ENCODE measurements around the gene SERINC5. TPM values are rescaled to one million over a fixed set of nuclear protein-coding genes. Genes with fewer than 3 reads are reported as not detected.

The SERINC5 gene
- polyA plus RNA-seq, 1 of the 3 experiments (the other 2 are of a cell fraction): 4.5 TPM

DNA sequence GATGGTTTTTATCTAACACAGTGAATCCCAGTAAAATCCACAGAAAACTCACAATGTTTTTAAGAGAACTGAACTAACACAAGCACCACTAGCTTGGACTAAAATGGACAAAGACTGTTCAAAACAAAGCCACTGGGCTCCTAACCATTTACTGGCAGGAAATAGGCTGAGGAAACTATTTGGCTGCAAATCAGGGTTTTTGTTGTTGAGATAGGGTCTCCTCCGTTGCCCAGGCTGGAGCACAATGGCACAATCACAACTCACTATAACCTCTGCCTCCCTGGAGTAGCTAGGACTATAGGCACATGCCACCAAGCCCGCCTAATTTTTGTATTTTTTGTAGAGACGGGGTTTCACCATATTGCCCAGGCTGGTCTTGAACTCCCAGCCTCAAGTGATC is 121.0 kb downstream of the SERINC5 start:
- DNase-seq: no peak
- H3K4me1 ChIP-seq (ENCODE audit: control insufficient read depth in 1 of 2, insufficient read depth in 2 of 2, low read depth in 1 of 2, low read length in 1 of 2): no peaks in the 10 kb centered on the region
- POLR2A ChIA-PET: interaction anchor here (0.6 kb wide), 1 partner anchor 1331 kb away, joined by 3 read pairs; no protein-coding TSS in a partner anchor
- H3K9ac ChIP-seq: no peak overlapping the region
- 89% methylated on average over 3 of the region's 3 CpGs for WGBS (ENCODE audit: low lambda C conversion rate)
- no peaks in the 10 kb centered on the region for H4K20me1 ChIP-seq (ENCODE audit: insufficient read depth)
- TF ChIP-seq EZH2phosphoT487 (IDR thresholded peaks at IDR 0.05; ENCODE audit: borderline replicate concordance, low read depth) (no peak), FOSL2 (IDR thresholded peaks at IDR 0.05; ENCODE audit: borderline replicate concordance, low read depth) (no peak), JUND (IDR thresholded peaks at IDR 0.05) (no peak), TEAD4 (IDR thresholded peaks at IDR 0.05; ENCODE audit: borderline replicate concordance, insufficient read depth) (no peak), TAF1 (IDR thresholded peaks at IDR 0.05; ENCODE audit: borderline replicate concordance, low read depth, low read length) (no peak), GATA2 (CRISPR knock-in tag; IDR thresholded peaks at IDR 0.05) (no peak)
- TF ChIP-seq, protein P1, sequence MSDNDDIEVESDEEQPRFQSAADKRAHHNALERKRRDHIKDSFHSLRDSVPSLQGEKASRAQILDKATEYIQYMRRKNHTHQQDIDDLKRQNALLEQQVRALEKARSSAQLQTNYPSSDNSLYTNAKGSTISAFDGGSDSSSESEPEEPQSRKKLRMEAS (IDR thresholded peaks at IDR 0.05; ENCODE audit: low read depth): no peak
- TF ChIP-seq, protein P2, sequence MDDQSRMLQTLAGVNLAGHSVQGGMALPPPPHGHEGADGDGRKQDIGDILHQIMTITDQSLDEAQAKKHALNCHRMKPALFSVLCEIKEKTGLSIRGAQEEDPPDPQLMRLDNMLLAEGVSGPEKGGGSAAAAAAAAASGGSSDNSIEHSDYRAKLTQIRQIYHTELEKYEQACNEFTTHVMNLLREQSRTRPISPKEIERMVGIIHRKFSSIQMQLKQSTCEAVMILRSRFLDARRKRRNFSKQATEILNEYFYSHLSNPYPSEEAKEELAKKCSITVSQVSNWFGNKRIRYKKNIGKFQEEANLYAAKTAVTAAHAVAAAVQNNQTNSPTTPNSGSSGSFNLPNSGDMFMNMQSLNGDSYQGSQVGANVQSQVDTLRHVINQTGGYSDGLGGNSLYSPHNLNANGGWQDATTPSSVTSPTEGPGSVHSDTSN (IDR thresholded peaks at IDR 0.05): no peak
- TF ChIP-seq, protein P3, sequence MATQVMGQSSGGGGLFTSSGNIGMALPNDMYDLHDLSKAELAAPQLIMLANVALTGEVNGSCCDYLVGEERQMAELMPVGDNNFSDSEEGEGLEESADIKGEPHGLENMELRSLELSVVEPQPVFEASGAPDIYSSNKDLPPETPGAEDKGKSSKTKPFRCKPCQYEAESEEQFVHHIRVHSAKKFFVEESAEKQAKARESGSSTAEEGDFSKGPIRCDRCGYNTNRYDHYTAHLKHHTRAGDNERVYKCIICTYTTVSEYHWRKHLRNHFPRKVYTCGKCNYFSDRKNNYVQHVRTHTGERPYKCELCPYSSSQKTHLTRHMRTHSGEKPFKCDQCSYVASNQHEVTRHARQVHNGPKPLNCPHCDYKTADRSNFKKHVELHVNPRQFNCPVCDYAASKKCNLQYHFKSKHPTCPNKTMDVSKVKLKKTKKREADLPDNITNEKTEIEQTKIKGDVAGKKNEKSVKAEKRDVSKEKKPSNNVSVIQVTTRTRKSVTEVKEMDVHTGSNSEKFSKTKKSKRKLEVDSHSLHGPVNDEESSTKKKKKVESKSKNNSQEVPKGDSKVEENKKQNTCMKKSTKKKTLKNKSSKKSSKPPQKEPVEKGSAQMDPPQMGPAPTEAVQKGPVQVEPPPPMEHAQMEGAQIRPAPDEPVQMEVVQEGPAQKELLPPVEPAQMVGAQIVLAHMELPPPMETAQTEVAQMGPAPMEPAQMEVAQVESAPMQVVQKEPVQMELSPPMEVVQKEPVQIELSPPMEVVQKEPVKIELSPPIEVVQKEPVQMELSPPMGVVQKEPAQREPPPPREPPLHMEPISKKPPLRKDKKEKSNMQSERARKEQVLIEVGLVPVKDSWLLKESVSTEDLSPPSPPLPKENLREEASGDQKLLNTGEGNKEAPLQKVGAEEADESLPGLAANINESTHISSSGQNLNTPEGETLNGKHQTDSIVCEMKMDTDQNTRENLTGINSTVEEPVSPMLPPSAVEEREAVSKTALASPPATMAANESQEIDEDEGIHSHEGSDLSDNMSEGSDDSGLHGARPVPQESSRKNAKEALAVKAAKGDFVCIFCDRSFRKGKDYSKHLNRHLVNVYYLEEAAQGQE (IDR thresholded peaks at IDR 0.05; ENCODE audit: low read depth, low read length): no peak
- TF ChIP-seq, protein P4, sequence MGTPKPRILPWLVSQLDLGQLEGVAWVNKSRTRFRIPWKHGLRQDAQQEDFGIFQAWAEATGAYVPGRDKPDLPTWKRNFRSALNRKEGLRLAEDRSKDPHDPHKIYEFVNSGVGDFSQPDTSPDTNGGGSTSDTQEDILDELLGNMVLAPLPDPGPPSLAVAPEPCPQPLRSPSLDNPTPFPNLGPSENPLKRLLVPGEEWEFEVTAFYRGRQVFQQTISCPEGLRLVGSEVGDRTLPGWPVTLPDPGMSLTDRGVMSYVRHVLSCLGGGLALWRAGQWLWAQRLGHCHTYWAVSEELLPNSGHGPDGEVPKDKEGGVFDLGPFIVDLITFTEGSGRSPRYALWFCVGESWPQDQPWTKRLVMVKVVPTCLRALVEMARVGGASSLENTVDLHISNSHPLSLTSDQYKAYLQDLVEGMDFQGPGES (IDR thresholded peaks at IDR 0.05; ENCODE audit: low read depth, low read length): no peak
- no peak overlapping the region for H3K4me3 ChIP-seq (ENCODE audit: low read depth in 2 of 2, low read length in 1 of 2)
- CTCF ChIA-PET: interaction anchor here (0.9 to 1.4 kb wide), 2 partner anchors 10 to 70 kb away, joined by 3 read pairs; no protein-coding TSS in a partner anchor
- no peaks in the 10 kb centered on the region for H3K9me3 ChIP-seq
- no peaks in the 10 kb centered on the region for H3K27me3 ChIP-seq (ENCODE audit: insufficient read depth)
- no peaks in the 10 kb centered on the region for H3K9me2 ChIP-seq
- H3K27ac ChIP-seq (ENCODE audit: low read depth in 2 of 2, low read length in 1 of 2): no peak overlapping the region
- no peaks in the 10 kb centered on the region for H3K79me2 ChIP-seq (ENCODE audit: insufficient read depth)
- H3K4me2 ChIP-seq: no peak overlapping the region
- no peaks in the 10 kb centered on the region for H3K36me3 ChIP-seq (replicated peaks in 1 of 2; ENCODE audit: control insufficient read depth in 1 of 2, insufficient read depth in 2 of 2, low read length in 1 of 2)
- H3F3A ChIP-seq (replicated peaks; ENCODE audit: insufficient read depth): peaks cover 4% of the 10 kb centered on the region
- no peak overlapping the region for H2AFZ ChIP-seq (ENCODE audit: low read depth)

DNA sequence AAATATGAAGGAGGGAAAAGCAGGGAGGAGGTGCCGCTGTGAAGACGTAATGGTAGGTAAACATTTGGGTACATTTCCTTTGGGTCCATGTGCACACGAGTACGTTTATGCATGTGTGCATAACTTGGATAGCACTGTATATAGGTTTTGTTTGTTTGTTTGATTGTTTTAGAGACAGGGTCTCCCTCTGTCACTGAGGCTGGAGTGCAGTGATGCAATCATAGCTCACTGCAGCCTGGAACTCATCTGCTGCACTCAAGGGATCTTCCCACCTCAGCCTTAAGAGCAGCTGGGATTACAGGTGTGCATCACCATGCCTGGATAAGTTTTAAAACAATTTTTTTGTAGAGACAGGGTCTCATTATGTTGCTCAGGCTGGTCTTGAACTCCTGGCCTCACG is 126.7 kb downstream of the SERINC5 start:
- Histone ChIP-seq H3F3A (replicated peaks; ENCODE audit: insufficient read depth) (peaks cover 4% of the 10 kb centered on the region), H3K4me2 (no peak overlapping the region), H3K4me3 (ENCODE audit: low read depth in 2 of 2, low read length in 1 of 2) (no peak overlapping the region), H3K9me3 (no peaks in the 10 kb centered on the region; the same call in 1 of the 2 replicates), H3K27me3 (ENCODE audit: insufficient read depth) (no peaks in the 10 kb centered on the region), H3K9me2 (no peaks in the 10 kb centered on the region), H4K20me1 (ENCODE audit: insufficient read depth) (no peaks in the 10 kb centered on the region), H3K36me3 (replicated peaks in 1 of 2; ENCODE audit: control insufficient read depth in 1 of 2, insufficient read depth in 2 of 2, low read length in 1 of 2) (no peaks in the 10 kb centered on the region), H3K79me2 (ENCODE audit: insufficient read depth) (no peaks in the 10 kb centered on the region), H3K4me1 (ENCODE audit: control insufficient read depth in 1 of 2, insufficient read depth in 2 of 2, low read depth in 1 of 2, low read length in 1 of 2) (peaks cover 0 to 4% of the 10 kb centered on the region in 2 experiments), H3K27ac (ENCODE audit: low read depth in 2 of 2, low read length in 1 of 2) (no peak overlapping the region), H3K9ac (no peak overlapping the region), H2AFZ (ENCODE audit: low read depth) (no peak overlapping the region)
- TF ChIP-seq YY1 (IDR thresholded peaks at IDR 0.05; ENCODE audit: low read depth) (no peak), TEAD4 (IDR thresholded peaks at IDR 0.05; ENCODE audit: borderline replicate concordance, insufficient read depth) (no peak), RCOR1 (IDR thresholded peaks at IDR 0.05; ENCODE audit: low read length) (no peak), MXI1 (IDR thresholded peaks at IDR 0.05; ENCODE audit: low read depth, low read length) (no peak), GABPA (IDR thresholded peaks at IDR 0.05; ENCODE audit: low read depth) (no peak), MEF2A (IDR thresholded peaks at IDR 0.05; ENCODE audit: borderline replicate concordance, low read depth) (no peak)
- TF ChIP-seq, protein P5, sequence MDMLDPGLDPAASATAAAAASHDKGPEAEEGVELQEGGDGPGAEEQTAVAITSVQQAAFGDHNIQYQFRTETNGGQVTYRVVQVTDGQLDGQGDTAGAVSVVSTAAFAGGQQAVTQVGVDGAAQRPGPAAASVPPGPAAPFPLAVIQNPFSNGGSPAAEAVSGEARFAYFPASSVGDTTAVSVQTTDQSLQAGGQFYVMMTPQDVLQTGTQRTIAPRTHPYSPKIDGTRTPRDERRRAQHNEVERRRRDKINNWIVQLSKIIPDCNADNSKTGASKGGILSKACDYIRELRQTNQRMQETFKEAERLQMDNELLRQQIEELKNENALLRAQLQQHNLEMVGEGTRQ (IDR thresholded peaks at IDR 0.05; ENCODE audit: borderline replicate concordance, low read depth, low read length): no peak
- TF ChIP-seq, protein P4 (IDR thresholded peaks at IDR 0.05; ENCODE audit: low read depth, low read length): no peak
- DNase-seq: no peak
- 86% methylated on average over 5 of the region's 5 CpGs for WGBS (ENCODE audit: low lambda C conversion rate)
- CTCF ChIA-PET: interaction anchor here (0.7 kb wide), 1 partner anchor 155 kb away, joined by 3 read pairs; no protein-coding TSS in a partner anchor
- POLR2A ChIA-PET: no interaction called here
